HG03571 (cell line): ENCODE data around the gene NR2E3.

Experiments
- ATAC-seq: cut with Tn5 transposase; IDR thresholded peaks from one replicate; pipeline ENCODE4 v1.9.1; 2021; ENCODE audit not compliant: unreplicated experiment

Gene NR2E3

DNA sequence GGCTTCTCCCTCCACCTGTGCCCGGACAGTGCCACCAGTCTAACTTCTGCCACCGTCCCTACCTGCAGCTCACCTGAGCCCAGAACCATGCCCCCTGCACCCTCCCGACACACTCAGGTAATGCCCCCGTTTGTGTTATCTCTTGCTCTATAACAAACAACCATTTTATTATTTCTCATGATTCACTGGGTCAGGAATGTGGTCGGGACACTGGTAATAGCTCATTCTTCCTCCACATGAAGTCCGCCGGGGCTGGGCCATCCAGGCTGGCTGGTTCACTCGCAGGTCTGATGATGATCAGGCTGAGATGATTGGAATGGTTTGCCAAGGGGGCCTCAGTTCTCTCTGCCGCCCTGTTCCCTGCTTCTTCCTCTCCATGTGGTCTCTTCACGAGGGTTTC is 20.3 kb upstream of the NR2E3 start:
- no peak for ATAC-seq

DNA sequence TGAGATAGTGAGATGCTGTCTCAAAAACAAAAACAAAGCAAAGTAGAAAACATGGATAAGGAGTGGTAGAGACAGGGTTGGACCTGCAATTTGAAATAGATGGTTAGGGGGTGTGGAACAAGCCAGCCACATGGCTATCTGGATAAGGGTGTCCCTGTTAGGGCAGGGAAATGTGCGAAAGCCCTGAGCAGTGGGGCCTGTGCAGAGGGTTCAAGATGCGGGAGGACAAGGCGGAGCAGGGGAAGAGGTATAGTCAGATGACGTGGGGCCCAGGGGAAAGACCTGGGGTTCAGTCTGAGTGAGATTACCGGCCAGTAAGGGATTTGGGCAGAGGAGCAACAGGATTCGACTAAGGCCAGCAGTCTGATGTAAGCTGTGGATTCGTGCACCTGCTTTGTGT is 18.4 kb upstream of the NR2E3 start:
- no peak for ATAC-seq

DNA sequence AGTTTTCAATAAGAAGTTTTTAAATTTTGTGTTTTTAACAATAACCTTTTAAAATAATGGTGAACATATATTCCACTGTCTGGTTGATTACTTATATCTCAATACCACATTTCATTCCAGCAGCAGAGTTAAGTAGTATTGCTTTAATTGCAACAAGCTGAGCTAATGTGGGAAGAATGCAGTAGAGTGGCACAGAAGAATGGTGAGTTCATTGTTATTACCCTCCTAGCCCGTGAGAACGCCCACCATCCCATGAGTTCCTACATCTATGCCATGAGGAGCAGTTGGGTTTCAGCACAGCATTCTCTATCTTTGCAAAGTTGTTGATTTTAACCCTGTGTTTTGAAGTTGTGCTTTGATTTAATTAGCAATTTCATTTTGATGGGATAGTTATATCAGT is 17.8 kb upstream of the NR2E3 start:
- no peak for ATAC-seq

DNA sequence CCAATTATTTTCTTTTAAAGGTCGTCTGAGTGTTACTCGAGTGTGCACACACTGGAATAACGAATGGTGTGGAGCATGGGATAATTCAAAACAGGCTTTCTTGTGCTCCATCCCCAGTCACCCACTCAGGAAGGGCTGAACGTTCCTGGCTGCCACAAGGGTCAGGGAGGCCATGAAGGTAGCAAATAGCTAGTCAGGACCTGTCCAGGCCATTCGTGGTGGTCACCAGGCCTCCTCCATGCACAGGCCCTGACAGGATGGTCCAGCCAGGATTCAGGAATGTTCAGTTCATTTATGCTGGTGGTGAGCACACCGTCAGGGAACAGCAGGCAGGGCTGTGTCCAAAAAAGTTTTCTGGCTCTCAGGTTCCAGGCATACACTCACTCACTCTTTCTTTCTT is 11.7 kb upstream of the NR2E3 start:
- no peak for ATAC-seq

DNA sequence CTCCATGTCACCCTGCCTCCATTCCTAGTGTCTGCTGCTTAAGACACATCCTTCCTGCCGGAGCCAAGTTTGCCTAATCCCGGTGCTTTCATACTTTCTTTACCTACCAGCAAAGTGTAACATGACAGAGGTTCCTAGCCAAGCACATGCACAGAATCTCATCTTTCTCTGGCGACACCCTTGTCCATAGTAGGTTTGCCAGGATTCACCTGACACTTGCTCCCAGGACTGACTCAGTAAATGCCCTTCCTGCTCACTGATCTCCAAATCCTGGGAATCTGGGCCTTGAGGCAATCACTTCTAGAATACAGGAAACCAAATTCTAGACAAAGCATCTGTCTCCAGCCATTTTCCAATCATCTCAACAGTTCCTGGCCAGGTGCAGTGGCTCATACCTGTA is 10.2 kb upstream of the NR2E3 start:
- ATAC-seq, result no peak

DNA sequence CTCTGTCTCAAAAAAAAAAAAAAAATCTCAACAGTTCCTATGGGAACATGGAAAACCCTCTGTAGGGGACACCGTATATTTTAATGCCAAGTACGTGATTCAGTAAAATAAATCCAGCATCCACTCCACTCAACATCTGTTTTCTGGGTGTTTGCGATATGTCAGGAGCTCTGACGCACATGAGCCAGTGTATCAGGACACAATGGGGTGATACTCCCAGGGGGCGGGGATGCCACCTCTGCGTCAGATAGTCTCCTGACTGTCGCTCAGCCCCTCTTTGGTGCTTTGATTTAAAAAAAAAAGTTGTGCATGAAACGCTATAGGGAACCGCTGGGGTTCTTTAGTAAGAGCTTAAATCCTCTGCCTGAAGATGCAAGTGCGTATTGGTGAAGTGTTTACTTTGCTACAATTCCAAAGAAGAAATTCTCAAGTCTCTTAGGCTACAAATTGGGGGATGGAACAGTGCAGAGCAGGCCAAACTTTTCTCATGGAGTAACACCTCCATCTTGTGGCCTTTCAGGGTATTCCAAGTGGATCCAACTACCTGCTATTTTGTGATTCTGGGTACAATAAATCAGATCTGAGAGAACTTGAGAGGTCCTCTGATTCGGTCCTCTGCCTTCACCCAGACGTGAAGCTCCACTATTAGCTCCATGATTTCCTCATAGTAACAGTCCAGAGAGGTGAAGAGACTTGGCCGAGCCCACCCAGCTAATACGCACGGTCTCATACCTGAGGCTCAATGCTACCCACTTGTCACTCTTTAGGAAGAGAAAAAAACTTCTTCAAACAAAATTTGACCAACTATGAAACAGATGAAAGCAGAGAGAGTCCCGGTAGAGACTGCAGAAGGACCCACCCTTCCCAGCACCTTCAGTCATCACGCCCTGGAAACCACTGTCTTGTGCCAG is 9.3 kb upstream of the NR2E3 start:
- ATAC-seq, result no peak

DNA sequence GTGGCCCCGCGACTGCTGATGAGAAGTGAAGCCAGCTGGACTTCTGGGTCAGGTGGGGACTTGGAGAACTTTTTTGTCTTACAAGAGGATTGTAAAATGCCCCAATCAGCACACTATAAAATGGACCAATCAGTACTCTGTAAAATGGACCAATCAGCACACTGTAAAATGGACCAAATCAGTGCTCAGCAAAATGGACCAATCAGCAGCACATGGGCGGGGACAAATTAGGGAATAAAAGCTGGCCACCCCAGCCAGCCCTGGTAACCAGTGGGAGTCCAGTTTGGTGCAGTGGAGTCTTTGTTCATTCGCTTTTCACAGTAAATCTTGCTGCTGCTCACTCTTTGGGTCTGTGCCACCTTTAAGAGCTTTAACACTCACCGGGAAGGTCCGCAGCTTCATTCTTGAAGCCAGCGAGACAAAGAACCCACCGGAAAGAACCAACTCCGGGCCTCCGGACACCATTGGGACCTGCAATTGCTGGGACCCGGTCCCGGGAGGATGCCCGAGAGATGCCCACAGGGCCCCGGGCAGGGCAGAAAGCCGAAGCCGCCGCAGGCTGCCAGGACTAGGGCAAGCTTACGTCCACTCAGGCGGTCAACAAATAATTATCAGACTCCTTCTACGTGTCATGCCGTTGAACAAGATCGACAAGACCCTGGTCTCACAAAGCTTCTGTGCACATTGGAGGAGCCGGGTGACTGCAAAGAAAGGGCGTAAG is 8.3 kb upstream of the NR2E3 start:
- no peak for ATAC-seq

DNA sequence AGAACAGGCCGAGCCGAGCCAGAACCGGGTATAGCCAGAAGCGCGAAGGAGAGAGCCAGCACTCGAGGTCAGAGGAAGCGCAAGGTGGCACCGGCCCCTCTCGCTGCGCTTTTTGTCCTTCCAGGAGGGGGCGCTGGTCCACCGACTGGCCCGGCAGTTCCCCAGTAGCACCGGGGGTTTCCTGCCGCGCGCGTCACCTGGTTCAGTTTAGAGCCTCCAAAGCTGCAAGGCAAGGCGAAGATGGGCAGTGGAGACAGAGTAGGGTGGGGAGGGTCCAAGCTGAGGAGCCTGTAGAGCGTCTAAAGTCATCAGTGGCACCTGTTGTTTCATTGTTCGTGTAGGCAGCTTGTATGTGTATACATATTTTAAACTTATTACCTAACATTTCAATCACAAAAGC is 7.6 kb upstream of the NR2E3 start:
- no peak for ATAC-seq

DNA sequence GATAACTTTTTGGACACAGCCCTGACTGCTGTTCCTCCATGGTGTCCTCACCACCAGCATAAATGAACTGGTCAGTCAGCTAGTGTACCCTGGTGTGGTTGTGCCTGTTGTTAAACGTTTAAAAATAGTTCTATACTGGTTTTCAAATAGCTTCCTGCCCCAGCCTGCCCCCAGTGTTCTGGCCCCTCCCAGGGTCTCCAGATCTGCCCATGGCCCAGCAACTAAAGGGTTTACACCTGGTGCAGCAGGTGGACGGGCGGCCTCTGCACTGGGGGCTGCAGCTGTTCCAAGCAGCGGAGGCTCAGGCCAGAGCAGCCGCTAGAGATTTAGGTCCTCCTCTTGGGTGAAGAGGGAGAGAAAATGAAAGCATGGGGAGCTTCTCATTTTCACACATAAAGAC is 6.1 kb upstream of the NR2E3 start:
- no peak for ATAC-seq

DNA sequence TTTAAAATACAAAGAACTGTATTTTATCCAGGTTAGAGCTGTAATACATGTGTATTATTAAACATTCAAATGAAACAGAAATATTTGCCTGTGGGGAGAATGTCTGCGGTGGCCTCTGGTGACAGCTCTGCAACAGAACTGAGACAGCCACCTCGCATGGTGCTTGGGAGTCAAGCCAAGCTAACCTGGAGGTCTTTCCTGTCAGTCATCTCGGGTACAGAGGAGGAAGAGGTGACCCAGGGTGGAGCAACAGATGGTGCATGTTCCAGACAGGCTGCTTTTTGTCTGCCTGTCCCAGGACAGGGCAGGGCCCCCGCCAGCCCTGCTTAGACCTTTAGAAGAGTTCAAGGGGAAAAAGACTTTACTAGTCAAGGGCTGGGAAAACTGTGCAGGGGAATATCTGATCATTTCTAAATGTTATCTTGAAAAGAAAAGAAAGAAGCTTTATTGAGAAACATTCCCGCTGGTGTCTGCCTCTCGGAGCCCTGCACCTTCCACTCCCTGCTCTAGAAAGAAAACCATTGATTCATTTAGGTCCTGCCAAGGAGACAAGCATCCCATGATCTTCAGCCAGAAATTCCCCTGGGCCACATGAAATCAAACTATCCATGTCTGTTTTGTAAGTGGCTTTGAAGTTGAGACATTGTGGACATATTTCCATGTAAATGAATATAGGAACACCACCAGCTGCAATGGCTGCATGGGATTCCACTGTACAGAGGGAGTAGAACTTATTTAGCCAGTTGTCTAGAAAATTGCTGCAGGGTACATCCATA is 5.5 kb upstream of the NR2E3 start:
- no peak for ATAC-seq

DNA sequence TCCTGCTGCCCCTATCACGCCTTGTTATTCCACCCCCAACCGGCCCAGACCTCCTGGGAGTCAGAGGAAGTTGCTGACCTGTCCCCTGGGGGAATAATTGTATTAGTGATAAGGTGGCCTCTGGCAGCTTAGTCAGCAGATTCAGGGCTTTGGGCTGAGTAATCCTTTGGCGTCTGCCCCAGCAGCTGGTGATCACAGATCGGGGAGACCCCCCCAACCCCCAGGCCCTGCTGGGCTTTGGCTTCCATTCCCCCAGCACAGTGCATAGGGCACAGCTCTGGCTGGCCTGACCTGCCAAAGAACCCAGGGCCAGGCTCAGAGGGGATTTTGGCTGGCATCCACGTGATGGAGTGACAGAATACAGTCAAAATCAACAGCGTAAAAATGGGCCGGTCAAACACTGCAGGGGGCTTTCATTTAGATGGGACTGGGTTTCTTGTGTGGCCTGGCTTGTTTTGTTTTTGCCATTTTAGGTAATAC is 3.9 kb upstream of the NR2E3 start:
- ATAC-seq, result no peak

DNA sequence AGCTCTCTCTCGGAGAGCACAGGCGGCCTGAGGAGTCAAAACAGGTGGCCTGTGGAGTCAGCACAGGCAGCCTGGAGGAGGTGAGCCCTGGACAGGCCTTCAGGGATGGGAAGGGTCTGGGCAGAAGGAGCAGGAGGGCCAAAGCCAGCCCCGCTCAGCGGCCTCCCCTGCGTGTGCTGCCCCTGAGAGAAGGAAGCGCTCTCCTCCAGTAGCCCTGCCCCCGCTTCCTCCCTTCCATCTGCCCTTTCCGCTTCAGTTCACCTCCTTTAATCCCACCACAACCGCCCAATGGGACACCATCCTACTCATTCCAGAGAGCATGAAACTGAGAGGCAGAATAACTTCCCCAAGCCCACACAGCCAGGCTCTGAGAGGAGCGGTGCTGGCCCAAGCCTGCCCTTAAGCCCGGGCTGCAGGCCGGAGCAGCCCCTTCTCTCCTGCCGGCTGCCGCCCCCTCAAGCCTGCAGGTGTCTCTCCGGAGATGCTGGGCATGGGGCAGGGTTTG is 3.2 kb upstream of the NR2E3 start:
- no peak for ATAC-seq

DNA sequence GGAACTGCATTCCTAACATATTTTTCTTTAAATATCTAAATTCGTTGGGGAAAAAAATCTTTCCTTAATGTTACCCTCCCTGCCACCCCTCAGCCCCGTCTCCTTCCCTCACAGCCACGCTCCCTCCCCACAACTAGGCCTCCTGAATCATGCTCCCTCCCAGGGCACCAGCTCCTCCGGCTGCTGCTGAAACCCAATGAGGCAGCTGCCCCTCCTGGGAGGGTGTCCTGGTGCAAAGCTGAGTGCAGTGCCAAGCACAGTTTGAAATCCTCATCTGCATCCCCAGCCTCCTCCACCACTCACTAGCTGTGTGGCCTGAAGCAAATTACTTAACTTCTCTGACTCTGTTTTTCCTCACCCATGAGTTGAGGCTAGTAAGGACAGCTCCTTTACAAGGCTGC is 2.7 kb upstream of the NR2E3 start:
- ATAC-seq, result no peak

DNA sequence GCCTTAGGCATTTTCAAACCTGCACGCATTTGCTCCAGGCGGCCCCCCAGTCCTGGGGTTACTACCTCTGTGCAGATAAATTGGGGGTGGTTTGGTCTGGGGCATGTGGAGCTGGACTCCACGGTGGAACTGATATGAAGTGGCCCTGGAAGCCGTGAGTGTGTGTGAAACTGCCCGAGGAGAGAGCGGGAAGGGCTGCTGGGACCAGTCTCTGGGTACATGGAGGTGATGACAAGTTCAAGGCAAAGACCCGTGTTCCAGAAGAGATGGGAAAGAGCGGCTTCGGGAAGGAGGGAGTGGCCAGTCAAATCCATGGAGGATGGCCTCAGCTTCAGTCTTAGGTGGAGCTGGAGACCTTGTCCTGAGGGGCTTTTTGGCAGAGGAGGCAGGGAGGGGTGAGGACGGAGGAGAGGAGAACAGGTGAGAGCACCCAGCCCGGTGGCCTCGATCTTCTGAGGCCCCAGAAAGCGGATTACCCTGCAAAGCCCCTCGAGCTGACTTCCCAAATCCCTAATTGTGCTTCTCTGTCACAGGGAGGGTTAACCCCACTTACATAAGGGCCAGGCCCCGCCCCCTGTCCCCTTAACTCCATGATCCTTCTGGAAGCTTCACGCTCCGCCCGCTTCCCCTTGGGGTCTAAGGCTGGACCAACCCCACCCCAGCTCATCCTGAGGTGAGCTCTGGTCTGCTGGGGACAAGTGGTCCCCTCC is 1.9 kb upstream of the NR2E3 start:
- ATAC-seq, result no peak

DNA sequence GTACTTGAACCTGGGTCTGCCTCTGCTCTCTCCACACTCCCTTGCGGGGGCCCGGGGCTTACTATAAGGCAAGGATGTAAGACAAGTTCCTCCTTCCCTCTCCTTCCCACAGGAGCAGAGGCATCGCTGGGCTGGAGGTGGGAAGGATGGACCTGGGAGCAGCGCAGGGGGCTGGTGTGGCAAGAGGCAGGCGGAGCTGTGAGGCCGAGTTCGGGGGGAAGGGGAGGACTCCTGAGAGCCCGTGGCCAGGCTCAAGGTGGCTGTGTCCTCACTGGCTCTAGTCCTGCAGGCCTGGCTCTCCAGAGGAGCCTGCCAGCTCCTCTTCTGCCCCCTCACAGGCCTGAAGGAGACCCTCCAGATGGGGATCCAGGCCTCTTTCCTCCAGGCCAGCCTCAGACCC is 1.0 kb upstream of the NR2E3 start:
- no peak for ATAC-seq

DNA sequence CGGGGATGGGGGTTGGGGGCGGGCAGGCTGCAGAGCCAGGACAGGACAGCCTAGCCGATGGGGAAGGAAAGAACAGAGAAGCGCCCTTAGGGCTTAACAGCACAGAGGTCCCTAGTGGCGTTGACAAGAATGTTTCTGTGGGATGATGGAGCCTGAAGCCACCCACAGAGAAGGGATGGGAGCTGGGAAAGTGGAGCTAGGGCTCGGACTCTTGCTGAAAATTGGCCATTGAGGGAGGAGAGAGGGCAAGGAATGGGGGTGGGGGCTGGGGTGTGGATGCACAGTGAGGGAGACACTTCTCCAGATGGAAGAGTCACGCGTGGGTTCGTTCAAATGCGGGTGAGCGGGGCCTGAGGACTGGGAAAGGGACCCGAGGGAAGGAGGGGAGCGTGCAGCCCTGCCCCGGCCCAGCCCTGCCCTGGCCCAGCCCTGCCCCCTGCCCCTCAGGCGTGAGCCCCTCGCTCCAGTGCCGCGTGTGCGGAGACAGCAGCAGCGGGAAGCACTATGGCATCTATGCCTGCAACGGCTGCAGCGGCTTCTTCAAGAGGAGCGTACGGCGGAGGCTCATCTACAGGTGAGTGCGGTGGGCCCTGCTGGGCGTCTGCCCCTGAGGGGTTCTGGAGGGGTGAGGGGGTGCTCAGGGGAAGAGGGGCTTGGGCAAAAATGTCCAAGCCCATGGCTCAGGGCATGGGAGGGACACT is 832 bp downstream of the NR2E3 start:
- no peak for ATAC-seq

DNA sequence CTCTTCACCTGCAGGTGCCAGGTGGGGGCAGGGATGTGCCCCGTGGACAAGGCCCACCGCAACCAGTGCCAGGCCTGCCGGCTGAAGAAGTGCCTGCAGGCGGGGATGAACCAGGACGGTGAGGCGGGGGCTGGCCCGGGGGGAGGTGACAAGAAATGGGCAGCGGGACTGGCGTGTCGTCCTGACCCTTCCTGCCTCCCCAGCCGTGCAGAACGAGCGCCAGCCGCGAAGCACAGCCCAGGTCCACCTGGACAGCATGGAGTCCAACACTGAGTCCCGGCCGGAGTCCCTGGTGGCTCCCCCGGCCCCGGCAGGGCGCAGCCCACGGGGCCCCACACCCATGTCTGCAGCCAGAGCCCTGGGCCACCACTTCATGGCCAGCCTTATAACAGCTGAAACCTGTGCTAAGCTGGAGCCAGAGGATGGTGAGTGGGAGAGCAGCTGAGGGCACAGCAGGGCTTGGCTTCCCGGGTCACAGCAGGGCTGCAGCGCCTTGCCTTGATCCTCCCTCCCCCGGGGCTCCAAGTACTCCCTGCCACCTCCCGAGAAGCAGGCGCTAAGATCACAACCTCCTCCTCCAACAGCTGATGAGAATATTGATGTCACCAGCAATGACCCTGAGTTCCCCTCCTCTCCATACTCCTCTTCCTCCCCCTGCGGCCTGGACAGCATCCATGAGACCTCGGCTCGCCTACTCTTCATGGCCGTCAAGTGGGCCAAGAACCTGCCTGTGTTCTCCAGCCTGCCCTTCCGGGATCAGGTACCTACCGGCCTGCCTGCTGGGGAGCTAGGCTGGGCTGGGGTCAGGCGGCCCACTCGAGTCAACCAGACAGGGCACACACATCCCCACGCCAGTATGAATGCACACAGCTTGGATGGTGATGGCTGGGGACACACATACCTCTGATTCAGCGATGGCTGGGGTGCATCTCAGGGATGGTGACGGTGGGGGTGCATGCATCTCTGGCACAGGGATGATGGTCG is 1.7 kb downstream of the NR2E3 start:
- no peak for ATAC-seq

DNA sequence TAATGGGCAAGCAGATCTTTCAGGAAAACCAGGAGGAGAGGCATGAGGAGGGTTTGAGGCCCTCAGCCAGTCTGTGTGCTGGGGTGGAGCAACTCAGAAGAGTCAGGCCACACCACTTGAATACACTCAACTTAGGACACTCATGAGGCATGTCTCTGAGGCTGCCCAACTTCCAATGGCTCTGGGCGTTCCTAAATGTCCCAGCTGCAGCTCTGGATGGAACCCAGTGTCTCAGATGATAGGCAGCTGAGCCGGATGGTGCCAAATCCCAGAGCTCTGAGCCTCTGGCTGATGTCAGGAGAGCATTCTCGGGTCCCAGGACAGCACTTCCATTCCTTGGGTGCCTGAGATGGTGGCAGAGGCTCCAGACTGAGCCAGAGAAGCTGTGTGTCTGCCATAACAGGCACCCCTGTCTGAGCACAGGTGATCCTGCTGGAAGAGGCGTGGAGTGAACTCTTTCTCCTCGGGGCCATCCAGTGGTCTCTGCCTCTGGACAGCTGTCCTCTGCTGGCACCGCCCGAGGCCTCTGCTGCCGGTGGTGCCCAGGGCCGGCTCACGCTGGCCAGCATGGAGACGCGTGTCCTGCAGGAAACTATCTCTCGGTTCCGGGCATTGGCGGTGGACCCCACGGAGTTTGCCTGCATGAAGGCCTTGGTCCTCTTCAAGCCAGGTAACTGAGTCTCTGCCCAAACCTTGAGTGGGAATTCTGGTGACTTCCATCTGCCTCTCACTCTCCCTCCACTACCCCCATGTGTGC is 2.8 kb downstream of the NR2E3 start:
- no peak for ATAC-seq
